GM12878 (cell line): Measurements from ENCODE around the gene CFAP161. TPM values are rescaled to one million over a fixed set of nuclear protein-coding genes. Genes with fewer than 3 reads are reported as not detected.

ENCODE experiments used
- ATAC-seq: fragments of 200-7000 bp; cut with Tn5 transposase; 3 replicates; pipeline ENCODE4 v1.9.1; 2020; ENCODE audit warnings: mild to moderate bottlenecking, moderate library complexity
- BruUV-seq: library from RNA; stranded (reverse); fragments of 400-500 nt; replicated peaks from 2 replicates; lab custom pipeline; 2021; lab: Mats Ljungman, UMichigan
- CTCF ChIA-PET: fragments of 300-600 bp; sonication (Branson Sonifier 250); formaldehyde crosslinking; extraction: SDS; loops from one replicate; lab custom pipeline; 2021; ENCODE audit warnings: inconsistent platforms; lab: Yijun Ruan, JAX
- POLR2A ChIA-PET: fragments of 350-600 bp; formaldehyde crosslinking; extraction: SDS; loops from one replicate; lab custom pipeline; 2021; ENCODE audit warnings: inconsistent platforms; lab: Charles Lee
- RAD21 ChIA-PET: fragments of 300-600 bp; sonication (Branson Sonifier 250); formaldehyde crosslinking; loops from one replicate; lab custom pipeline; 2023; ENCODE audit warnings: antibody characterized with exemption; ENCODE audit not compliant: unreplicated experiment; lab: Charles Lee
- SMC1A ChIA-PET: fragments of 300-600 bp; sonication (Branson Sonifier 250); formaldehyde crosslinking; loops from one replicate; lab custom pipeline; 2023; ENCODE audit not compliant: unreplicated experiment, uncharacterized antibody; lab: Charles Lee
- DNase-seq: peaks from one replicate; pipeline ENCODE4 v3.0.0-alpha.2; 2011; ENCODE audit warnings: low read depth, low spot score
- FAIRE-seq: peaks from 3 replicates; lab custom pipeline; 2011; peaks lifted over from hg19 to GRCh38; lab: Jason Lieb, UNC
- H2AFZ ChIP-seq: 2 replicates; pipeline ENCODE4 v1.6.0; 2011; ENCODE audit warnings: low read depth, low read length, control low read depth; ENCODE audit not compliant: control insufficient read depth
- H3K27ac ChIP-seq: 2 replicates; pipeline ENCODE4 v1.5.1; 2011; ENCODE audit warnings: control low read depth; ENCODE audit not compliant: control insufficient read depth, insufficient read depth
- H3K27me3 ChIP-seq, 2 experiments: replicated peaks in 1 of 2; 2 replicates each; pipeline versions ENCODE4 v1.6.0 to v1.6.1; 2011; ENCODE audit warnings: low read length in 1 of 2; ENCODE audit not compliant: control insufficient read depth in 2 of 2, insufficient read depth in 2 of 2
- H3K36me3 ChIP-seq, 2 experiments: 2 replicates each; pipeline ENCODE4 v1.5.1; 2011; ENCODE audit warnings: low read length in 1 of 2; ENCODE audit not compliant: control insufficient read depth in 2 of 2, insufficient read depth in 2 of 2
- H3K4me1 ChIP-seq: 2 replicates; pipeline ENCODE4 v1.6.1; 2011; ENCODE audit warnings: mild to moderate bottlenecking, low read length, moderate library complexity, mixed read lengths; ENCODE audit not compliant: control insufficient read depth, insufficient read depth
- H3K4me2 ChIP-seq: 2 replicates; pipeline ENCODE4 v1.6.0; 2011; ENCODE audit warnings: control low read depth; ENCODE audit not compliant: control insufficient read depth, insufficient read depth
- H3K4me3 ChIP-seq: fragments of 200-600 bp; sonication (generic); 2 replicates; pipeline ENCODE4 v1.5.1; 2016
- H3K79me2 ChIP-seq: 2 replicates; pipeline ENCODE4 v1.6.0; 2011; ENCODE audit warnings: low read length; ENCODE audit not compliant: control insufficient read depth, insufficient read depth
- H3K9ac ChIP-seq: 2 replicates; pipeline ENCODE4 v1.8.0; 2011; ENCODE audit warnings: low read length, control low read depth, mixed read lengths; ENCODE audit not compliant: control insufficient read depth, insufficient read depth
- H3K9me3 ChIP-seq: replicated peaks from 3 replicates; pipeline ENCODE4 v1.5.1; 2011; ENCODE audit warnings: mild to moderate bottlenecking, low read length; ENCODE audit not compliant: control insufficient read depth, insufficient read depth
- H4K20me1 ChIP-seq: 2 replicates; pipeline ENCODE4 v1.6.0; 2011; ENCODE audit not compliant: control insufficient read depth, insufficient read depth
- CHD4 ChIP-seq: fragments of 200-600 bp; sonication (generic); IDR thresholded peaks from 2 replicates; pipeline ENCODE4 v1.6.1; 2016; ENCODE audit warnings: mild to moderate bottlenecking
- EED ChIP-seq: sonication (generic); IDR thresholded peaks from 2 replicates; pipeline ENCODE4 v1.6.1; 2016; ENCODE audit warnings: antibody characterized with exemption, low read depth
- ESRRA ChIP-seq: IDR thresholded peaks from 2 replicates; pipeline ENCODE4 v1.6.1; 2012; ENCODE audit warnings: mild to moderate bottlenecking, low read length, improper control_type of control experiment
- ETV6 ChIP-seq, 2 experiments: fragments of 450-650 bp in 1 of 2; IDR thresholded peaks in 1 of 2; conservative IDR thresholded peaks in 1 of 2; 2 replicates each; pipeline ENCODE4 v1.6.1; 2014; ENCODE audit warnings: antibody characterized with exemption in 1 of 2, borderline replicate concordance in 1 of 2, low read depth in 1 of 2, mild to moderate bottlenecking in 1 of 2, moderate library complexity in 1 of 2
- GABPA ChIP-seq: IDR thresholded peaks from 2 replicates; pipeline ENCODE4 v1.6.1; 2014; ENCODE audit warnings: antibody characterized with exemption, low read depth, mild to moderate bottlenecking, inconsistent platforms
- IKZF2 ChIP-seq, 2 experiments: fragments of 450-650 bp; IDR thresholded peaks; 2 replicates each; pipeline ENCODE4 v1.6.1; 2017; ENCODE audit warnings: mild to moderate bottlenecking in 2 of 2, moderate library complexity in 2 of 2
- NFIC ChIP-seq: IDR thresholded peaks from 2 replicates; pipeline ENCODE4 v1.6.1; 2012; ENCODE audit warnings: low read depth, mild to moderate bottlenecking, inconsistent platforms, low read length, moderate library complexity
- RCOR1 ChIP-seq: conservative IDR thresholded peaks from 2 replicates; pipeline ENCODE4 v1.6.1; 2012; ENCODE audit warnings: low read depth, low read length, improper control_type of control experiment
- SREBF2 ChIP-seq: IDR thresholded peaks from 2 replicates; pipeline ENCODE4 v1.6.1; 2012; ENCODE audit warnings: mild to moderate bottlenecking, low read length
- STAT1 ChIP-seq: fragments of 450-650 bp; conservative IDR thresholded peaks from 2 replicates; pipeline ENCODE4 v1.6.1; 2014; ENCODE audit warnings: antibody characterized with exemption, mild to moderate bottlenecking
- YY1 ChIP-seq: IDR thresholded peaks from 2 replicates; pipeline ENCODE4 v1.6.1; 2011; ENCODE audit warnings: low read depth, mild to moderate bottlenecking, low read length
- WGBS: methylation state at CpG from one replicate; pipeline ENCODE4 v1.1.6; 2016; ENCODE audit warnings: low lambda C conversion rate; ENCODE audit not compliant: insufficient replicate concordance, insufficient coverage; ENCODE audit errors: missing lambda C conversion rate; 5-methylcytosine and 5-hydroxymethylcytosine counted together
- in situ Hi-C: fragments of 300-500 bp; cut with MboI; formaldehyde crosslinking; loops from 9 replicates; pipeline ENCODE4 v1.14.3; 2018; ENCODE audit warnings: mixed read lengths
- intact Hi-C: fragments of 100-400 bp; cut with micrococcal nuclease; formaldehyde crosslinking; loops from one replicate; pipeline ENCODE4 v1.14.2; 2022; ENCODE audit not compliant: unreplicated experiment
- polyA plus RNA-seq, 11 experiments: library from polyadenylated mRNA; depleted of rRNA in 4 of 11; unstranded in 6 of 11; stranded (reverse) in 5 of 11; fragments of >200 nt; fragmentation: Nextera tagmentation in 4 of 11; fragmentation: Illumina TruSeq in 1 of 11; extraction: Ambion mirVana in 4 of 11; extraction: Trizol in 1 of 11; gene quantifications; 1 replicate in 1 of 11; 2 replicates in 10 of 11; pipeline versions ENCODE4 v1.2.1 to v1.2.3, GENCODE V29; 2011 to 2016; ENCODE audit warnings: inconsistent platforms in 2 of 11, missing spikeins in 2 of 11, low read depth in 1 of 11
- total RNA-seq, 4 experiments: library from RNA; depleted of rRNA in 3 of 4; stranded (reverse); fragments of >200 nt in 3 of 4; fragmentation: Illumina TruSeq in 1 of 4; extraction: Trizol in 1 of 4; gene quantifications; 2 replicates each; pipeline versions ENCODE4 v1.2.1 to v1.2.3, GENCODE V29; 2013 to 2021
- TF ChIP-seq, protein P1 (sequence below): fragments of 450-650 bp; IDR thresholded peaks from 2 replicates; pipeline ENCODE4 v1.6.1; 2016; ENCODE audit warnings: mild to moderate bottlenecking
- TF ChIP-seq, protein P2 (sequence below): fragments of 450-650 bp; IDR thresholded peaks from 2 replicates; pipeline ENCODE4 v1.6.1; 2017; ENCODE audit warnings: antibody characterized with exemption, mild to moderate bottlenecking, moderate library complexity
- TF ChIP-seq, protein P3 (sequence below): fragments of 450-650 bp; formaldehyde crosslinking; IDR thresholded peaks from 2 replicates; pipeline ENCODE4 v1.4.0; 2020; ENCODE audit warnings: mild to moderate bottlenecking, moderate library complexity

CFAP161 gene
- total and polyA plus RNA-seq, 10 of the 15 experiments (the other 5 are each of a cell fraction or from before 2014, with no cell fraction given): 0.31 TPM; not detected in 9

DNA sequence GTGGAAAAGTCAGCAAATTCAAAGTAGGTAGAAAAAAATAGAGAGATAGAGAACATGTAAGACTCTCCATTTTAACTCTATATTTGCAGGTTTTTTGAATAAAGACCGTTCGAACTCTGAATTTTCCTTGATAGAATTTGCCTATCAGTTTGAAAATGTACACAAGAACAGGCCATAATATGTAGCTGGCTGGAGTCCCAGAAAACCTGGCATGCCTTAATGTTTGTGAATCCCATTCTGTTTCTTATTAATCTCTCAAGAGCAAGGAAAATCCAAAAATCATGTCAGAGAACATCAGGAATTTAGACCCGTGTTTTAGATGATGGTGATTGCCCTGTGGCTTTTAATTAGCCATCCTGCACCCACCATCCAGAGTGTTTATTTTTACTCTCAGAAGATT lies 7.2 kb upstream of the CFAP161 start:
- TF ChIP-seq GABPA: no peak
- no peak for TF ChIP-seq YY1
- TF ChIP-seq ESRRA: no peak
- no peak for TF ChIP-seq IKZF2 (IDR thresholded peaks at IDR 0.05)
- TF ChIP-seq EED: no peak
- TF ChIP-seq ETV6 (conservative IDR thresholded peaks at IDR 0.05 in 1 of 2, IDR thresholded peaks at IDR 0.05 in 1 of 2; ENCODE audit: borderline replicate concordance in 1 of 2, low read depth in 1 of 2): no peak
- TF ChIP-seq, protein P1, sequence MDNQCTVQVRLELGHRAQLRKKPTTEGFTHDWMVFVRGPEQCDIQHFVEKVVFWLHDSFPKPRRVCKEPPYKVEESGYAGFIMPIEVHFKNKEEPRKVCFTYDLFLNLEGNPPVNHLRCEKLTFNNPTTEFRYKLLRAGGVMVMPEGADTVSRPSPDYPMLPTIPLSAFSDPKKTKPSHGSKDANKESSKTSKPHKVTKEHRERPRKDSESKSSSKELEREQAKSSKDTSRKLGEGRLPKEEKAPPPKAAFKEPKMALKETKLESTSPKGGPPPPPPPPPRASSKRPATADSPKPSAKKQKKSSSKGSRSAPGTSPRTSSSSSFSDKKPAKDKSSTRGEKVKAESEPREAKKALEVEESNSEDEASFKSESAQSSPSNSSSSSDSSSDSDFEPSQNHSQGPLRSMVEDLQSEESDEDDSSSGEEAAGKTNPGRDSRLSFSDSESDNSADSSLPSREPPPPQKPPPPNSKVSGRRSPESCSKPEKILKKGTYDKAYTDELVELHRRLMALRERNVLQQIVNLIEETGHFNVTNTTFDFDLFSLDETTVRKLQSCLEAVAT: no peak
- no peak for TF ChIP-seq RCOR1
- TF ChIP-seq NFIC: no peak
- no peak for TF ChIP-seq SREBF2
- TF ChIP-seq, protein P2, sequence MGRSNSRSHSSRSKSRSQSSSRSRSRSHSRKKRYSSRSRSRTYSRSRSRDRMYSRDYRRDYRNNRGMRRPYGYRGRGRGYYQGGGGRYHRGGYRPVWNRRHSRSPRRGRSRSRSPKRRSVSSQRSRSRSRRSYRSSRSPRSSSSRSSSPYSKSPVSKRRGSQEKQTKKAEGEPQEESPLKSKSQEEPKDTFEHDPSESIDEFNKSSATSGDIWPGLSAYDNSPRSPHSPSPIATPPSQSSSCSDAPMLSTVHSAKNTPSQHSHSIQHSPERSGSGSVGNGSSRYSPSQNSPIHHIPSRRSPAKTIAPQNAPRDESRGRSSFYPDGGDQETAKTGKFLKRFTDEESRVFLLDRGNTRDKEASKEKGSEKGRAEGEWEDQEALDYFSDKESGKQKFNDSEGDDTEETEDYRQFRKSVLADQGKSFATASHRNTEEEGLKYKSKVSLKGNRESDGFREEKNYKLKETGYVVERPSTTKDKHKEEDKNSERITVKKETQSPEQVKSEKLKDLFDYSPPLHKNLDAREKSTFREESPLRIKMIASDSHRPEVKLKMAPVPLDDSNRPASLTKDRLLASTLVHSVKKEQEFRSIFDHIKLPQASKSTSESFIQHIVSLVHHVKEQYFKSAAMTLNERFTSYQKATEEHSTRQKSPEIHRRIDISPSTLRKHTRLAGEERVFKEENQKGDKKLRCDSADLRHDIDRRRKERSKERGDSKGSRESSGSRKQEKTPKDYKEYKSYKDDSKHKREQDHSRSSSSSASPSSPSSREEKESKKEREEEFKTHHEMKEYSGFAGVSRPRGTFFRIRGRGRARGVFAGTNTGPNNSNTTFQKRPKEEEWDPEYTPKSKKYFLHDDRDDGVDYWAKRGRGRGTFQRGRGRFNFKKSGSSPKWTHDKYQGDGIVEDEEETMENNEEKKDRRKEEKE: no peak
- TF ChIP-seq, protein P3, sequence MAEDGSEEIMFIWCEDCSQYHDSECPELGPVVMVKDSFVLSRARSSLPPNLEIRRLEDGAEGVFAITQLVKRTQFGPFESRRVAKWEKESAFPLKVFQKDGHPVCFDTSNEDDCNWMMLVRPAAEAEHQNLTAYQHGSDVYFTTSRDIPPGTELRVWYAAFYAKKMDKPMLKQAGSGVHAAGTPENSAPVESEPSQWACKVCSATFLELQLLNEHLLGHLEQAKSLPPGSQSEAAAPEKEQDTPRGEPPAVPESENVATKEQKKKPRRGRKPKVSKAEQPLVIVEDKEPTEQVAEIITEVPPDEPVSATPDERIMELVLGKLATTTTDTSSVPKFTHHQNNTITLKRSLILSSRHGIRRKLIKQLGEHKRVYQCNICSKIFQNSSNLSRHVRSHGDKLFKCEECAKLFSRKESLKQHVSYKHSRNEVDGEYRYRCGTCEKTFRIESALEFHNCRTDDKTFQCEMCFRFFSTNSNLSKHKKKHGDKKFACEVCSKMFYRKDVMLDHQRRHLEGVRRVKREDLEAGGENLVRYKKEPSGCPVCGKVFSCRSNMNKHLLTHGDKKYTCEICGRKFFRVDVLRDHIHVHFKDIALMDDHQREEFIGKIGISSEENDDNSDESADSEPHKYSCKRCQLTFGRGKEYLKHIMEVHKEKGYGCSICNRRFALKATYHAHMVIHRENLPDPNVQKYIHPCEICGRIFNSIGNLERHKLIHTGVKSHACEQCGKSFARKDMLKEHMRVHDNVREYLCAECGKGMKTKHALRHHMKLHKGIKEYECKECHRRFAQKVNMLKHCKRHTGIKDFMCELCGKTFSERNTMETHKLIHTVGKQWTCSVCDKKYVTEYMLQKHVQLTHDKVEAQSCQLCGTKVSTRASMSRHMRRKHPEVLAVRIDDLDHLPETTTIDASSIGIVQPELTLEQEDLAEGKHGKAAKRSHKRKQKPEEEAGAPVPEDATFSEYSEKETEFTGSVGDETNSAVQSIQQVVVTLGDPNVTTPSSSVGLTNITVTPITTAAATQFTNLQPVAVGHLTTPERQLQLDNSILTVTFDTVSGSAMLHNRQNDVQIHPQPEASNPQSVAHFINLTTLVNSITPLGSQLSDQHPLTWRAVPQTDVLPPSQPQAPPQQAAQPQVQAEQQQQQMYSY (CRISPR knock-in tag): no peak
- TF ChIP-seq STAT1: no peak
- no peak for TF ChIP-seq CHD4
- CTCF ChIA-PET: no interaction called here
- no peak for ATAC-seq
- WGBS: 45% methylated on average over 3 of the region's 3 CpGs
- Histone ChIP-seq H3K36me3 (no peaks in the 10 kb centered on the region), H4K20me1 (no peaks in the 10 kb centered on the region), H3K4me3 (no peak overlapping the region), H3K4me2 (no peak overlapping the region), H3K27me3 (no peaks in the 10 kb centered on the region), H3K79me2 (no peaks in the 10 kb centered on the region), H3K9ac (no peak overlapping the region), H3K9me3 (no peaks in the 10 kb centered on the region; the same call in 2 of the 3 replicates), H3K27ac (no peak overlapping the region), H3K4me1 (no peaks in the 10 kb centered on the region), H2AFZ (no peak overlapping the region)
- no TSS peak for BruUV-seq
- SMC1A ChIA-PET: interaction anchor here (1.2 to 2.3 kb wide), 2 partner anchors 139 to 148 kb away, joined by 3 to 6 read pairs; no protein-coding TSS in a partner anchor
- DNase-seq: no peak
- POLR2A ChIA-PET: no interaction called here
- intact Hi-C loops (no loop called here), in situ Hi-C loops (no loop called here)
- FAIRE-seq: no peak
- RAD21 ChIA-PET: interaction anchor here (1.4 kb wide), 1 partner anchor 139 kb away, joined by 4 read pairs; no protein-coding TSS in a partner anchor
